Occipital lobe (tissue), 2 donors: ENCODE results near the gene KLC1. TPM values are rescaled to one million over a fixed set of nuclear protein-coding genes. Genes with fewer than 3 reads are reported as not detected.
"Not testable (repeated sequence)": the region's sequence is repeated elsewhere in the genome, so short reads cannot be mapped to it uniquely, and the experiment has no call there.

Experiments used
- DNase-seq: peaks from one replicate; lab custom pipeline; 2025; lab: John Stamatoyannopoulos, UW
- total RNA-seq: library from RNA; depleted of rRNA; stranded (reverse); fragments of >200 nt; gene quantifications from one replicate; pipeline ENCODE4 v1.2.3, GENCODE V29; 2014

KLC1 gene
- total RNA-seq: 355 TPM

DNA sequence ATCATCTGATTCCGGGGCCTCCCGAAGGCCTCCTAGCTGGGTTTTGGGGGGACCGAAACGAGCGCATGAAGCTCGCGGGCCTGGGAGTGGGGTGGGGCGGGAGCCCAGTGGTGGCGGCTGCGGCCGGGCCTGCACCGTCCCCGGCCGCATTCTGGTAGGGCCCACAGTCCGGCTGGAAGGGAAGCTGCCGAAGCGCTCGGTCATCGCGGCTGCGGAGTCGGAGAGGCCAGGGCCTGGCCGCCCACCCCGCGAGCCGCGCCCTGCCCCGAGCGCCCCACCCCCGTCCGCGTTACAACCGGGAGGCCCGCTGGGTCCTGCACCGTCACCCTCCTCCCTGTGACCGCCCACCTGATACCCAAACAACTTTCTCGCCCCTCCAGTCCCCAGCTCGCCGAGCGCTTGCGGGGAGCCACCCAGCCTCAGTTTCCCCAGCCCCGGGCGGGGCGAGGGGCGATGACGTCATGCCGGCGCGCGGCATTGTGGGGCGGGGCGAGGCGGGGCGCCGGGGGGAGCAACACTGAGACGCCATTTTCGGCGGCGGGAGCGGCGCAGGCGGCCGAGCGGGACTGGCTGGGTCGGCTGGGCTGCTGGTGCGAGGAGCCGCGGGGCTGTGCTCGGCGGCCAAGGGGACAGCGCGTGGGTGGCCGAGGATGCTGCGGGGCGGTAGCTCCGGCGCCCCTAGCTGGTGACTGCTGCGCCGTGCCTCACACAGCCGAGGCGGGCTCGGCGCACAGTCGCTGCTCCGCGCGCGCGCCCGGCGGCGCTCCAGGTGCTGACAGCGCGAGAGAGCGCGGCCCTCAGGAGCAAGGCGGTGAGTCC, at the start of gene KLC1:
KLC1 (plus strand) TSS at position 528 of the 819 bp plus-strand sequence. CDS start 25,354 bp downstream, outside the sequence.
- peak; percentile 79 for DNase-seq

DNA sequence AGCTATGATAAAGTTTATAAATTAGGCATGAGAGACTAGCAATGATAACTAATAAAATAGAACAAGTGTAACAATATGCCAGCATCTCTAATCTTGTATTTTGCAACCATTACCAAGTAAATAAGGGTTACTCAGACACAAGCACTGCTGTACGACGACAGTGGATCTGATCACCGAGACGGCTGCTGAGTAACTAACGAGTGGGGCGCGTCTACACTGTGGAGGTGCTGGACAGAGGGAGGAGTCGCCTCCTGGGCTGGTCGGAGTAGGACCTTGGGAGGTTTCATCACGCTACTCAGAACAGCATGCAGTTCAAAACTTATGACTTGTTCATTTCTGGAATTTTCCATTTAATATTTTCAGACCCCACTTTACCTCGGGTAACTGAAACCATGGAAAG, 47.8 kb upstream of the KLC1 start:
- DNase-seq: no peak

DNA sequence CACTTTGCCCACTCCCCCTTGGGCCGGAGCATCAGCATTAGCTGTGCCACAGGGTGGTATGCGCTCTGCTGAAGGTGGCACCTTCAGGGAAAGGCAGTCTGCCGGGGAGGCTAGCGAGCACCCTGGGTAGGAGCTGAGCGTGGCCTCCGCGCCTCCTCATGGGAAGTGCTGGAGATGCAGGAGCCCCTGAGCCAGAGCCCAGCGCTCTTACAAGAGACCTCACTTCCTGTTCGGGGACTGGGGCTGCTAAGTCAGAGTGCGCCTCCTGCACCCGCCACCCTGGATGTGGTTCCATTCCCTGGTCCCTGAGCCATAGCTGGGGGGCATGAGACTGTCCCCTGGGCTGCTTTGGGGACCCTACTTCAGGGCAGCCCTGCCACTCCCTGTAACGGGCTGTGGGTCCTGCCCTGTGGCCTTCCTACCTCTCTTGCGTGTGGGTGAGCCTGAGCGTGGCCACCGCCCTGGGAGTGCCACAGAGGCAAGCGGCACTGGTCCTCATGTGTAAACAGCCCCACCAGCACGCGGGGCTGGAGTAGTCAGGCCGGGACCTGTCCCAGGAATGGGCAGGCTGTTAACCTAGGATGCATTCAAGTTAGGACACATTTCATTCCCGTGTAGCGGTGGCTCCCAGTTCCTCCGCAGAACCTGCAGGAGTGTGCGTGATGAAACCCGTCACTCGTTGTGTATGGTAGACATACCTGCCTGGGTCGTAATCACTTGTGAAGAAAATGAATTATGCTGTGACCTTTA, 46.9 kb upstream of the KLC1 start:
- DNase-seq: no peak

DNA sequence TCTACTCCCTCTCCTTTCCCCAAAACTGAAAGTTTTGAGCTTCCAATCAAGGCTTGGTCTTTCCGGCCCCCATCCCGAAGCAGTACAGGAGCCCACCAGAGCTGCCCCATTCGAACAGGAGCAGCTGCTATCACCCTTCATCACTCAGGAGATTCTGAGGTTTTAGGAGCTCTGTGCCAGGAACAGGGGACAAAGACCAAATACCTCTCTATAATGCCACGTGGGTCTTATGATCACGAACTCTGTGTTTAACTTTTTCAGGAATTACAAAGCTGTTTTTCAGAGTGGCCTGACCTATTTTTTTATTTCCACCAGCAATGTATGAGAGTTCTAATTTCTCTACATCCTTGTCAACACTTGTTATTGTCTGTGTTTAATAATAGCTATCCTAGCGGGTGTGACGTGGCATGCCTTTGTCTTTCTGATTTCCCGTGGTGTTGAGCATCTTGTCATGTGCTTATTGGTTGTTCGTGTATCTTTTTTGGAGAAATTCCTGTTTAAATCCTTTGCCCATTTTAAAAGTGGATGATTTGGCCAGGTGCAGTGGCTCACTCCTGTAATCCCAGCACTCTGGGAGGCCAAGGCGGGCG, 44.6 kb upstream of the KLC1 start:
- DNase-seq: no peak

DNA sequence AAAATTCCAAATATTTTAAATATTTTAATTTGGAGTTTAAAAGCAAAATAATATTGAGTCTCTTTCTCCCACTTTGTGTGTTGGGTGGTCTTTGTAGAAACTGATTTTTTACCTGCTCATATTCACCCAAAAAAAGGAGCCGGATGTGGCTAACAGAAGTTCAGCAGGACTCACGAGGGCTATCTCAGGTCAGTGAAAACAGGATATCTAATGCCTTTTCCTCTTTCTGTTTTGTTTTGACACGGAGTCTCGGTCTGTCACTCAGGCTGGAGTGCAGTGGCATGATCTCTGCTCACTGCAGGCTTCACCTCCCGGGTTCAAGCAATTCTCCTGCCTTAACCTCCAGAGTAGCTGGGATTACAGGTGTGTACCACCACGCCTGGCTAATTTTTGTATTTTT, 35.4 kb upstream of the KLC1 start:
- no peak for DNase-seq

DNA sequence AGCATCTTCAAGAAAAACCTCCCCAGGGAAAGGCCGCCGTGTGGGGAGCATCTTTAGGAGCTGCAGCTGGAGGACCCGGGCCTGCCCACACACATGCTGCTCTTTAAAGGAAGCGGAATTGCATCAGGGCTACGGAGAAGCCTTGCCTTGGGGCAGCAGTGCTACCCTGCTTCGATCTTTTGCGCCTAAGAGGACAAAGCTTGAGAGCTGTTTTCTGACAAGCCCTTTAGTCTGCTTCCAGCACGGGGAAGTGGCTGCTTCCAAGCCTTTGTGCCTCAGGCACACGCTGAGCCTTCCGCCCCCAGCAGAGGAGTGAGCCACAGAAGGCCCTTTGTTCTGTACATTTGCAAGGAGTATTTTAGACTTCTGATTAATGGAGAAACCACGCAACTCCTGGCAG, 34.7 kb upstream of the KLC1 start:
- peak; percentile 80 for DNase-seq

DNA sequence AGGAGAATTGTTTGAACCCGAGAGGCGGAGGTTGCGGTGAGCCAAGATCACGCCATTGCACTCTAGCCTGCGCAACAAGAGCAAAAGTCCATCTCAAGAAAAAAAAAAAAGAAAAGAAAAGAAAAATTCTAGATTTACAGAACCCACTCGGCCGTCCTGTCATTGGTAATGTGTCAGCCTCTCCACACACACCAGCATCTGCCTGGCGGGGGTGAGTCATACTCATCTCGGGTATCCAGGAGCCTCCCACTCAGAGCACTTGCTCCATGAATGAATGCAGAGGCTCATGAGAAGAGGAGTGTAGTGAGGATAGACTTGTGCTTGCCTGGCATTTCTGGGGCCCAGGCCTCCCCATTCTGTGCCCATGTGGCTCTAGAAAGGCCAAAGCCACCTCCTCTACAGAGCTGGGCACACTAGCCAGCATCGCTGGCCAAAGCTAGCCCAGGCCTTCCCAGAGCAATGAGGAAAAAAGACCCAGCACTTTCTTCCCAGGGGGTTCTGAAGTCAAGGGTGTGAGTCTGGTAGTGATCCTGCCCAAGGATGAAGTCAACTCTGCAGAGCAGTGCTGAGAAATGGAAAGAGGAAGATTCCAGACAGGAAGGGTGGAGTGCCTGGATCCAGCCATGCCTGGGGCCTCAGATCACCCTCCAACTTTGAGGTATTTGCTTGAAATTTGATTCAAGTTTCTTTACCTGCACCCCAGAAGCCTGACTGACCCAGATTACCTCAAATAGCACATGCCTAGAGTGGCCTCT, 31.2 kb upstream of the KLC1 start:
- DNase-seq: peak; percentile 75

DNA sequence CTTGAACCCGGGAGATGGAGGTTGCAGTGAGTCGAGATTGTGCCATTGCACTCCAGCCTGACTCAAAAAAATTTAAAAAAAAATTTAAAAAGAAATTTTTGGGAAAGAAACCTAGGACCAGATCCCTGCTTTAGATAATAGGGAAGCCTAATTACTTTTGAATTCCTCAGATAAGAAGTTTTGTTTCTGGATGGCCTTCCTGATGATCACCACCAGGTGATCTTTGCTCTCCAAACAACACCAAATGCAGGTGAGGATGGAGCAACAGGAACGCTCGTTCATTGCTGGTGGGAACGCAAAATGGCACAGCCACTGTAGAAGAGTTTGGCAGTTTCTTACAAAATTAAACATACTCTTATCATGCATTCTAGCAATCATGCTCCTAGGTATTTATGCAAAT, 28.5 kb upstream of the KLC1 start:
- DNase-seq: no peak

DNA sequence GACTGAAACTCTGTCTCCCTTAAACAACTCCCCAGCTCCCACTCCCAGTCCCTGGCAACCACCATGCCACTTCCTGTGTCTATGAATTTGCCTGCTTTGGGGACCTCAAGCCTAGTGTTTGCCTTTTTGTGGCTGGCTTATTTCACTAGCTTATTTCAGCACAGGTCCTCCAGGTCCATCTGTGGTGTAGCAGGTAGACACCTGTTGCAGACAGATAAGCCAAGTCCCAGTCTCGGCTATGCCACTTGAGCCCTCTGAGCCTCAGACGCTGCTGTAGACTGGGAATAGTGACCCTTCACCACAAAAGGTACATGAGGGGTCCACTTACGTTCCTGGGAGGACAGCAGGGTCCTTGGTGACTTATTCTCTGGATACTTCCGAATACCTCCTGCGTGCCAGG, 24.4 kb upstream of the KLC1 start:
- DNase-seq: no peak

DNA sequence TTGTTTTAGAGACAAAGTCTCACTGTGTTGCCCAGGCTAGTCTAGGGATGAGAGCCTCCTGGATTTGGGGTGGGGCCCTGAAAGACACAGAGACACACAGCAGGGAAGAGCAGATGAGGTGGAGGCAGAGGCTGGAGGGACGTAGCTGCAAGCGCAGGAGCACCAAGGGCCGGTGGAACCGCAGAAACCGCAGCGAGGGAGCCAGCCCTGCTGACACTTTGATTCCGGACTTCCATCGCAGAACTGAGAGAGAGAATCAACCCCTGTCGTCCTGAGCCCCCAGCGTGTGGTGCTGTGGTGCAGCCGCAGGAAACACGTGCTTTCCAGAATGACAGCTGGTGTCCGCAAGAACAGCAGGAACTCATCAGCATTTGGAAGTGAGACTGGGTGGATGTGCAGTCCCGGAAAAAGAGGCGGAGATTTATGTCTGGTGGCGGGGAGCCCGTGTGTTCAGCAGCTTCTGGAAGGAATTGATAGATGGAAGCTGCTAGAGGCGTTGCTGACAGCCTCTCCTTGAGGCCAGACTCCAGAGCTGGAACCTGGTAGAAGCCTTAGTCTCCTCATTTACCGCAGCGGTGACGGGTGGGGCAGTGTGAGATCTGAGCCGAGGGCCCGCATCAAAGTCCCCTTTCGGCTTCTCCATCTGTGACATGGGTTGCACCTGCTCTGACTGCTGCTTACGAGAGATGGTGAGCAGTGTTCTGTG, 21.9 kb upstream of the KLC1 start:
- peak; percentile 69 for DNase-seq

DNA sequence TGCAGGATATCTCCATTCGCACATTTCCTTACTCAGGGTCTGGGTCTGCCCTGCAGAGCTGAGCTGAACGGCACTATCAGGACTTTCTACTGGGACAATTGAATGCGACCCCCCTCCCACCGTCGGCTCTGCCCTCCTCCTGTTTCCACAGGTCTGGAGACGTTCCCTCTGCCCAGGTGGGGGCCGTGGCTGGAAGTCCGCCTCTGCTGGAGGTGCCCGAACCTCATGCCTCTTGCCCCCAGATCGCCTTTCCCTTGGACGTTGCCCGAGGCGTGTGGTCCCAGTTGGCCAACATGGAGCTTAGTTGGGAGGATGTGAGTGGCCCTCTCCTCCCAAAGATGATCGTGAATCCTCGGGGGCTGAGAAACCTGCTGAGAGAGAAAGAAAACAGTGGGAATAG, 21.2 kb upstream of the KLC1 start:
- no peak for DNase-seq

DNA sequence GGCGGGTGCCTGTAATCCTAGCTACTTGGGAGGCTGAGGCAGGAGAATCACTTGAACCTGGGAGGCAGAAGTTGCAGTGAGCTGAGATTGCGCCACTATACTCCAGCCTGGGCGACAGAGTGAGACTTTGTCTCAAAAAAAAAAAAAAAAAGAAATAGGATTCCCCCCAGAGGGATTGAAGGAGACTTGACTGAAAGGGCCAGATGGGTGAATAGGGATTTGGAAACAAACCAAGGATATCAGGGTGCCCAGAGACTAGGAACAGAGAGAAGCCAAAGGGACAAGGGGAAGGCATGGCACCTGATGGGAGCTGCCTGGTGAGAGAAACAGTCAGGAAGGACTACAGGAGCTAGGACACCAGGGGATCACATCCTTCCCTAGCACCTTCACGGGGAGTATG, 19.9 kb upstream of the KLC1 start:
- not testable (repeated sequence) for DNase-seq

DNA sequence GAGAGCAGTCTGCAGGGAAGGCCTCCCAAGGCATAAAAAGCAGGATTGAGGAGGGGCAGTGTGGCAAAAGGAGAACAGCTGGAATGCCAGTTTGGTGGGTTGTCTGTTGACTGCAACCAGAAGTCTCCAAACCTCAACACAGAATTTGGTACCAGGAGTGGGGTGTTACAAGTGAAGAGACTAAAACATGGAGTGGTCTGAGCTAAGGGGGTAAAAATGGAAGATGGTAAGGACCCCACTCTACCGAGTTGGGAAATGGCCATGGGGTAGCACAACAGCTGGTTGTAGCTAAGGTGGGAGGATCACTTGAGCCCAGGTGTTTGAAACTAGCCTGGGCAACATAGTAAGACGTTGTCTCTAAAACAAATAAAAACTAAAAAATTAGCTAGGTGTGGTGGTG, 17.8 kb upstream of the KLC1 start:
- DNase-seq: no peak

DNA sequence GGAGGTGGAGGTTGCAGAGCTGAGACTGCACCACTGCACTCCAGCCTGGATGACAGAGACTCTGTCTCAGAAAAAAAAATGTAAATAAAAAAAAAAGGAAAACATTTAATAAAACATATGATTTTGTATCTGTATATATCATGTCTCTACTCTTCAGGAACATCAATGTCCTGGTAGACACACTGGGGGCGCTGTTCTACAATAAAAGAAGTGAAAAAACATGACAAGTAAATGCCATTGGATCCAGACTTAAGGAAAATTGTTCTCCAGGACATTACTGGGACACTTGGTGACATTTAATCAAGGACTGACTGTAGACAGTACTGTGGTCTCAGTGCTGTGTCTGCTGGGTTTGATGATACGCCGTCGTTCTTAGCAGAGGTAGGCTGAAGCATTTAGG, 15.5 kb upstream of the KLC1 start:
- DNase-seq: no peak

DNA sequence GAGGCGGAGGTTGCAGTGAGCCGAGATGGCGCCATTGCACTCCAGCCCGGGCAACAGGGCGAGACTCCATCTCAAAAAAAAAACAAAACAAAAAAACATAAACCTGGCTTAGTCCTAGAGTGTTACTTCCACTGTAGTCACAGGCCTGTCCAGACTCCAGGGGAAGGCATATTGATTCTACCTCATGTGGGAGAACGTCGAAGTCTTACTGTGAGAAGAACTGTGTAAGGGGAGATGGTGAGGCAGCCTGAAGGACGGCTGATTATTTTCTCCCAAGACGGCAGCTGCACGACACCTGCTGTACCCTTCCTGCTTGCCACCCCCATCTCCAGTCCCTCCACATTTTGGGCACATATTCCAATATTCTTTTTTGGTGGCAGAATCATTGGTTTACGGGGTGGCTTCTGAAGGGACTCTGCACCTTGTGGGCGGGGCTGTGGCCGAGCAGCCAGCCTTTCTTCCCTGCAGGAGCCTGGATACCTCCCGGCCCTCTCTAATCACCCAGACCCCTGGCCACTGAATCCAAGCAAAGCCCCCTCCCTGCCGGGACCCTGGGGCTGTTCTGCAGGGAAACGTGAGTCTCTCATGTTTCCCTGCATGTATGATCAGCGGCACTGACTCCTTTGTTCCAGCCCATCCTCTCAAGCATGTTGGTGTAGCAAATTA, 12.2 kb upstream of the KLC1 start:
- DNase-seq: no peak

DNA sequence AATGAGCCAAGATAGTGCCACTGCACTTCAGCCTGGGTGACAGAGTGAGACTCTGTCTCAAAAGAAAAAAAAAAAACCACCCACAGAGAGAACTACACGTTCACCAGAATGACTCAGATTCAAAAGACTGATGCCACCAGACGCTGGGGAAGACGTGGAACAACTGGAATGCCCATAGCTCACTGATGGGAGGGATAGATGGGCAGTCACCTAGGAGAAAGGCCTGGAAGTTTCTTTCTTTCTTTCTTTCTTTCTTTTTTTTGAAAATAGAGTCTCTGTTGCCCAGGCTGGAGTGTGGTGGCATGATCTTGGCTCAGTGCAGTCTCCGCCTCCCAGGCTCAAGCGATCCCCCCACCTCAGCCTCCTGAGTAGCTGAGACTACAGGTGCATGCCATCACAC, 10.0 kb upstream of the KLC1 start:
- DNase-seq: no peak

DNA sequence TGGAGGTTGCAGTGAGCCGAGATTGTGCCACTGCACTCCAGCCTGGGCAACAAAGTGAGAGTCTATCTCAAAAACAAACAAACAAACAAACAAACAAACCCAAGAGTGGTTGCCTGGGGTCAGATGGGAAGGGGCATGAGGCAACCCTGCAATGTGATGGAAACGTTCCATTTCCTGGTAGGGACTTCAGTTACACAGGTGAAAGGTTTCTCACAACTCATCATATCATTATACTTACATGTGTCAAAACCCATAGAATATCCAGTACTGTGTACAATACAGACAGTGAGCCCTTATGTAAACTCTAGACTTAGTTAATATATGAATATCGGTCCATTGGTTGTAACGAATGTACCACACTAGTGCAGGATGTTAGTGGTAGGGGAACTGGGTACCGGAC, 7.2 kb upstream of the KLC1 start:
- DNase-seq: no peak

DNA sequence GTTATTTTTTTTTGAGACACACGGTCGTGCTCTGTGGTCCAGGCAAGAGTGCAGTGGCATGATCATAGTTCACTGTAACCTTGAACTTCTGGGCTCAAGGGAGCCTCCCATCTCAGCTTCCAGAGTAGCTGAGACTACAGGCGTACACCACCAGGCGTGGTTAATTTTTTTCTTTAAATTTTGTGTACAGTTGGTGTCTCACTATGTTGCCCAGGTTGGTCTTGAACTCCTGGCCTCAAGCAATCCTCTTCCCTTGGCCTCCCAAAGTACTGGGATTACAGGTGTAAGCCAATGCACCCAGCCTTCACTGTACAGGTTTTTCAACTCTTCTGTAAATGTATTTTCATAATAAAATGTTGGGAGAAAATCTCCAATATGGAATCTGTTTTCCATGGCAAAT, 5.7 kb upstream of the KLC1 start:
- no peak for DNase-seq

DNA sequence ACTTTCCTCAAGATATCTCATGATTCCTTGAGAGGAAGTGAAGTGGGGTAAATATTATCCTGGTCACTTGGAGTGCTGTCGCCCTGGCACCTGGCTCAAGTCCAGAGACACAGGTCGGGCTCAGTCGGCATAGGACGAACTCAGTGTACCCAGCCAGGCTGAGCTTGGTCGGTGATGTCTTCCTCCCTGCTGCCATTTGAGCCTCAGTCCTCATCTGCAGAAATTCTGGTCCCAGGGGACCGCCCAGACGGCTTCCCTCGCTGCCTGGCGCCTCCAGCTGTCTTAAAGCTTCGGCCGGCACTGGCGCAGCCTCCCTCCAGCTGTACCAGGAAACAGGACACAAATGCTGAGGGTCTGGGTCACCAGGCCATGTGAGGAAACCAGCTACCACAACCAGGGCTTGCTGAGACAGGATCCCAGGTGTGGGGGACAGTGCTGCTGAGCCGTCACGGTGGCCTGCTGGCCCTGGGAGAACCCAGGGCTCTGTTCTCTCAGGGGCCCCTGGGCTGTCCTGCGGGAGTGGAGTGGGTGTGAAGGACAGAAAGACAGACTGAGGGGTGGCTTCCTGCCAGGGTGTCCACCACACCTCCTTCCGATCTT, 5.0 kb upstream of the KLC1 start:
- no peak for DNase-seq

DNA sequence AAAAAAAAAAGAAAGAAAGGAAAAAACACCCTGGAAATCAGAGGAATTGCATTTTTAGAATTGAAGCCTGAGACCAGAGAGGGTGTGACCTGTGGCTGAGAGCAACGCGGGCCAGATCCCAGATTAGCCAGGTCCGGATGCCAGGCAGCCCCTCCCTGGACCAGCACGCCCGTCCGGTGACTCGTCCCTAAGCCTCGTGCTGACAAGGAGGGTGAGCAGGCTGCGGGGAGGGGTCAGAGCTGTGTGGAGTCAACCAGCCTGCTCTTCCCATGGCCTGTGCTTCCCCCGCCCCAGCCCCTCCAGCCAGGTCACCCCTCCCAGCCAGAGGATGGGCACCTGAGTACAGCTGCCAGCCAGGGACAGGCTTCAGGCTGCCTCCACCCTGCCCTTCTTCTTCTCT, 4.2 kb upstream of the KLC1 start:
- DNase-seq: no peak
